HL-60 (cell line): ENCODE results near the gene SMAD5.

ENCODE experiments used
- CTCF ChIP-seq: IDR thresholded peaks from one replicate; pipeline ENCODE4 v1.5.1; 2011; ENCODE audit warnings: low read length, control low read depth, inconsistent platforms; ENCODE audit not compliant: insufficient read depth
- POLR2AphosphoS5 ChIP-seq: IDR thresholded peaks from 2 replicates; pipeline ENCODE4 v1.6.1; 2012; ENCODE audit warnings: low read depth
- TF ChIP-seq, protein P1 (sequence below): IDR thresholded peaks from 2 replicates; pipeline ENCODE4 v1.6.1; 2012; ENCODE audit warnings: low read depth; ENCODE audit not compliant: insufficient replicate concordance

DNA sequence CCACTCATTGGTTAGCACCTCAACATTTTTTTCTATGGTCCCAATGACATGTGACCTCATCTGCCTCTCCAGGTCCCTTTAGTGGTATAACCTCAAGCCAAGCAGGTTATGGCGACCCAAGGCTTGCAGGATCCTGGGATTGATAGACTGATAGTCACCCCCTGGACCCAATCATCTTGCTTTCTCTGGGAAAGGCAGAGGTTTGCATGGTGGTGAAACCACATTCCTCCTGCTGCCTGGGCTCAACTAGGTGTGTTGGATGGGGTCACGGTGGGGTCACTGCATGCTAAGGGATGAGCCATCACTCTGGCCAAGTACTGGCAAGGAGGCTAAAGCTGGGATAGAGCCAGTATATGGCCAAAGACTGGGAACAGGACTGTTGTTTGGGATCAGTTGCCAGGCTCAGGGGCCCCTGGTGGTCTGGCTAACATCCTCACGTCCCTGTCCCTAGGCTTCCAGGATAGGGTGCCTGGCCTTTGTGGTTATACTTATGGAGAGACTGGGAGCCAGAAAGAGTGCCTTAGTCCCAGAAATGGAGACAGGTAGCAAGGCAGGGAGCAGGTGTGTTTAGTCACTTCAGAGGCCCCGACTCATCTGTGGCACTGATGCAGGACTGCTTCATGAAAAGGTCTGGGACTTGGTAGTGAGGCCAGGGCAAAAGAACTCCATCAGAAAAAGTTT, 65.0 kb downstream of the SMAD5 start:
- no peak for TF ChIP-seq CTCF
- TF ChIP-seq POLR2AphosphoS5: no peak
- TF ChIP-seq, protein P1, sequence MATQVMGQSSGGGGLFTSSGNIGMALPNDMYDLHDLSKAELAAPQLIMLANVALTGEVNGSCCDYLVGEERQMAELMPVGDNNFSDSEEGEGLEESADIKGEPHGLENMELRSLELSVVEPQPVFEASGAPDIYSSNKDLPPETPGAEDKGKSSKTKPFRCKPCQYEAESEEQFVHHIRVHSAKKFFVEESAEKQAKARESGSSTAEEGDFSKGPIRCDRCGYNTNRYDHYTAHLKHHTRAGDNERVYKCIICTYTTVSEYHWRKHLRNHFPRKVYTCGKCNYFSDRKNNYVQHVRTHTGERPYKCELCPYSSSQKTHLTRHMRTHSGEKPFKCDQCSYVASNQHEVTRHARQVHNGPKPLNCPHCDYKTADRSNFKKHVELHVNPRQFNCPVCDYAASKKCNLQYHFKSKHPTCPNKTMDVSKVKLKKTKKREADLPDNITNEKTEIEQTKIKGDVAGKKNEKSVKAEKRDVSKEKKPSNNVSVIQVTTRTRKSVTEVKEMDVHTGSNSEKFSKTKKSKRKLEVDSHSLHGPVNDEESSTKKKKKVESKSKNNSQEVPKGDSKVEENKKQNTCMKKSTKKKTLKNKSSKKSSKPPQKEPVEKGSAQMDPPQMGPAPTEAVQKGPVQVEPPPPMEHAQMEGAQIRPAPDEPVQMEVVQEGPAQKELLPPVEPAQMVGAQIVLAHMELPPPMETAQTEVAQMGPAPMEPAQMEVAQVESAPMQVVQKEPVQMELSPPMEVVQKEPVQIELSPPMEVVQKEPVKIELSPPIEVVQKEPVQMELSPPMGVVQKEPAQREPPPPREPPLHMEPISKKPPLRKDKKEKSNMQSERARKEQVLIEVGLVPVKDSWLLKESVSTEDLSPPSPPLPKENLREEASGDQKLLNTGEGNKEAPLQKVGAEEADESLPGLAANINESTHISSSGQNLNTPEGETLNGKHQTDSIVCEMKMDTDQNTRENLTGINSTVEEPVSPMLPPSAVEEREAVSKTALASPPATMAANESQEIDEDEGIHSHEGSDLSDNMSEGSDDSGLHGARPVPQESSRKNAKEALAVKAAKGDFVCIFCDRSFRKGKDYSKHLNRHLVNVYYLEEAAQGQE: no peak
